H1 (cell line): ENCODE data around the gene NBAS. TPM values are rescaled to one million over a fixed set of nuclear protein-coding genes. Genes with fewer than 3 reads are reported as not detected.

Experiments used
- CTCF ChIA-PET: fragments of 300-600 bp; sonication (Branson Sonifier 250); formaldehyde crosslinking; loops from one replicate; lab custom pipeline; 2021; ENCODE audit not compliant: partially characterized antibody; lab: Charles Lee
- POLR2A ChIA-PET: fragments of 300-600 bp; sonication (Branson Sonifier 250); formaldehyde crosslinking; loops from one replicate; lab custom pipeline; 2021; ENCODE audit warnings: inconsistent platforms; ENCODE audit not compliant: partially characterized antibody; lab: Charles Lee
- DNase-seq, 2 experiments: peaks; one replicate each; pipeline versions ENCODE4 v3.0.0 to v3.0.0-alpha.2; 2010 to 2022; ENCODE audit warnings: low spot score in 2 of 2, low read depth in 1 of 2, mixed read lengths in 1 of 2
- FAIRE-seq: peaks from 2 replicates; lab custom pipeline; 2011; peaks lifted over from hg19 to GRCh38; lab: Jason Lieb, UNC
- H2AFZ ChIP-seq: 2 replicates; pipeline ENCODE4 v1.8.1; 2012; ENCODE audit warnings: low read length, inconsistent platforms
- H2AK5ac ChIP-seq: 2 replicates; pipeline ENCODE4 v1.6.1; 2013; ENCODE audit warnings: low read depth, low read length
- H2BK120ac ChIP-seq: replicated peaks from 2 replicates; pipeline ENCODE3; 2013; ENCODE audit warnings: low read depth, low read length, inconsistent platforms
- H2BK12ac ChIP-seq: 2 replicates; pipeline ENCODE4 v1.6.1; 2013; ENCODE audit warnings: low read depth, low read length
- H2BK15ac ChIP-seq: 2 replicates; pipeline ENCODE4 v1.6.1; 2013; ENCODE audit warnings: low read length
- H2BK20ac ChIP-seq: 2 replicates; pipeline ENCODE4 v1.6.1; 2013; ENCODE audit warnings: low read length
- H2BK5ac ChIP-seq: 2 replicates; pipeline ENCODE4 v1.6.1; 2013; ENCODE audit warnings: low read depth, low read length
- H3K14ac ChIP-seq: 2 replicates; pipeline ENCODE4 v1.6.1; 2013; ENCODE audit warnings: inconsistent platforms; ENCODE audit not compliant: insufficient read length
- H3K18ac ChIP-seq: 2 replicates; pipeline ENCODE4 v1.6.1; 2013; ENCODE audit warnings: low read length; ENCODE audit errors: extremely low read depth
- H3K23ac ChIP-seq: 2 replicates; pipeline ENCODE4 v1.6.1; 2013; ENCODE audit warnings: inconsistent platforms; ENCODE audit not compliant: insufficient read length
- H3K23me2 ChIP-seq: 2 replicates; pipeline ENCODE4 v1.6.1; 2013; ENCODE audit warnings: low read depth, low read length
- H3K27ac ChIP-seq: 2 replicates; pipeline ENCODE4 v1.6.1; 2011; ENCODE audit warnings: low read depth, low read length, inconsistent platforms
- H3K27me3 ChIP-seq, 4 experiments: replicated peaks in 1 of 4; 1 replicate in 1 of 4; 2 replicates in 3 of 4; pipeline versions ENCODE4 v1.6.1 to v1.8.1; 2011 to 2013; ENCODE audit warnings: low read length in 3 of 4, mild to moderate bottlenecking in 3 of 4, inconsistent platforms in 2 of 4, mixed read lengths in 2 of 4, moderate library complexity in 1 of 4; ENCODE audit not compliant: control insufficient read depth in 3 of 4, insufficient read depth in 3 of 4; ENCODE audit errors: extremely low read depth in 1 of 4
- H3K36me3 ChIP-seq, 4 experiments: 2 replicates each; pipeline versions ENCODE4 v1.6.1 to v1.8.1; 2011 to 2013; ENCODE audit warnings: mild to moderate bottlenecking in 4 of 4, low read length in 3 of 4, moderate library complexity in 2 of 4, control low read depth in 1 of 4, inconsistent platforms in 1 of 4; ENCODE audit not compliant: insufficient read depth in 4 of 4, control insufficient read depth in 2 of 4
- H3K4ac ChIP-seq: replicated peaks from 2 replicates; pipeline ENCODE3; 2013; ENCODE audit warnings: low read length, low read depth, mixed read lengths, inconsistent platforms; ENCODE audit not compliant: insufficient read length
- H3K4me1 ChIP-seq, 4 experiments: replicated peaks in 1 of 4; 1 replicate in 1 of 4; 2 replicates in 3 of 4; pipeline versions ENCODE4 v1.6.1 to v1.8.1; 2011 to 2013; ENCODE audit warnings: low read length in 3 of 4, inconsistent platforms in 2 of 4, mixed read lengths in 1 of 4; ENCODE audit not compliant: insufficient read depth in 4 of 4, control insufficient read depth in 3 of 4
- H3K4me2 ChIP-seq, 2 experiments: 2 replicates each; pipeline versions ENCODE4 v1.6.1 to v1.8.1; 2011 to 2013; ENCODE audit warnings: low read depth in 2 of 2, low read length in 2 of 2, control low read depth in 1 of 2, inconsistent platforms in 1 of 2, mild to moderate bottlenecking in 1 of 2; ENCODE audit not compliant: insufficient read depth in 1 of 2
- H3K4me3 ChIP-seq, 4 experiments: fragments of 200-600, 300-600 bp in 1 of 4; sonication (generic), shearing (Covaris generic), sonication (Bioruptor Twin) in 1 of 4; 2 replicates each; pipeline versions ENCODE4 v1.5.1 to v1.8.1; 2011 to 2016; ENCODE audit warnings: low read length in 4 of 4, low read depth in 3 of 4, control low read depth in 2 of 4, inconsistent platforms in 2 of 4, mild to moderate bottlenecking in 2 of 4, mixed read lengths in 1 of 4, moderate library complexity in 1 of 4; ENCODE audit not compliant: insufficient read depth in 2 of 4; ENCODE audit errors: extremely low read depth in 1 of 4
- H3K56ac ChIP-seq: replicated peaks from 2 replicates; pipeline ENCODE3; 2013; ENCODE audit warnings: low read depth, mild to moderate bottlenecking, mixed read lengths, low read length, inconsistent platforms; ENCODE audit not compliant: insufficient read length
- H3K79me1 ChIP-seq: 2 replicates; pipeline ENCODE4 v1.6.1; 2013; ENCODE audit warnings: low read depth, low read length, control low read depth
- H3K79me2 ChIP-seq, 2 experiments: 2 replicates each; pipeline versions ENCODE4 v1.6.1 to v1.8.1; 2012 to 2013; ENCODE audit warnings: low read length in 2 of 2, mild to moderate bottlenecking in 2 of 2, inconsistent platforms in 1 of 2; ENCODE audit not compliant: insufficient read depth in 2 of 2, control insufficient read depth in 1 of 2
- H3K9ac ChIP-seq, 4 experiments: replicated peaks in 1 of 4; 1 replicate in 1 of 4; 2 replicates in 3 of 4; pipeline versions ENCODE4 v1.6.1 to v1.8.1; 2011 to 2013; ENCODE audit warnings: low read depth in 3 of 4, low read length in 3 of 4, control low read depth in 2 of 4, mild to moderate bottlenecking in 2 of 4, moderate library complexity in 2 of 4, inconsistent platforms in 1 of 4; ENCODE audit errors: extremely low read depth in 1 of 4
- H3K9me3 ChIP-seq, 2 experiments: 2 replicates each; pipeline versions ENCODE4 v1.6.1 to v1.8.1; 2012 to 2013; ENCODE audit warnings: mild to moderate bottlenecking in 2 of 2, moderate library complexity in 2 of 2, control low read depth in 1 of 2, inconsistent platforms in 1 of 2, low read depth in 1 of 2, low read length in 1 of 2, mixed read lengths in 1 of 2; ENCODE audit not compliant: insufficient read depth in 2 of 2
- H4K20me1 ChIP-seq, 2 experiments: replicated peaks in 1 of 2; 2 replicates each; pipeline versions ENCODE3 to v1.8.1; 2011 to 2013; ENCODE audit warnings: inconsistent platforms in 2 of 2, low read length in 2 of 2, mild to moderate bottlenecking in 1 of 2; ENCODE audit not compliant: insufficient read depth in 2 of 2, control insufficient read depth in 1 of 2
- H4K5ac ChIP-seq: 2 replicates; pipeline ENCODE4 v1.6.1; 2013; ENCODE audit warnings: low read length, low read depth, mixed read lengths, inconsistent platforms; ENCODE audit not compliant: insufficient read length
- H4K8ac ChIP-seq: 2 replicates; pipeline ENCODE4 v1.8.0; 2013; ENCODE audit warnings: mild to moderate bottlenecking, moderate library complexity, low read length, inconsistent platforms; ENCODE audit not compliant: insufficient read depth; ENCODE audit errors: extremely low read depth
- H4K91ac ChIP-seq: replicated peaks from 2 replicates; pipeline ENCODE3; 2013; ENCODE audit warnings: low read length, mixed read lengths, inconsistent platforms; ENCODE audit not compliant: insufficient read length
- BRCA1 ChIP-seq: IDR thresholded peaks from 2 replicates; pipeline ENCODE4 v1.6.1; 2012; ENCODE audit warnings: low read depth, low read length, improper control_type of control experiment
- CEBPB ChIP-seq: IDR thresholded peaks from 2 replicates; pipeline ENCODE4 v1.6.1; 2012; ENCODE audit warnings: low read depth, low read length
- CREB1 ChIP-seq: IDR thresholded peaks from 2 replicates; pipeline ENCODE4 v1.6.1; 2012; ENCODE audit warnings: inconsistent platforms
- GABPA ChIP-seq: IDR thresholded peaks from 2 replicates; pipeline ENCODE4 v1.6.1; 2011; ENCODE audit warnings: mild to moderate bottlenecking, low read length, moderate library complexity, borderline replicate concordance; ENCODE audit not compliant: insufficient read depth
- GTF2F1 ChIP-seq: IDR thresholded peaks from 2 replicates; pipeline ENCODE4 v1.6.1; 2012; ENCODE audit warnings: low read depth, low read length, improper control_type of control experiment, borderline replicate concordance
- JUND ChIP-seq: IDR thresholded peaks from 2 replicates; pipeline ENCODE4 v1.6.1; 2011; ENCODE audit warnings: mild to moderate bottlenecking, improper control_type of control experiment, low read length
- RBBP5 ChIP-seq: IDR thresholded peaks from 2 replicates; pipeline ENCODE4 v1.7.1; 2012; ENCODE audit warnings: low read depth, mild to moderate bottlenecking, inconsistent platforms, low read length, moderate library complexity, borderline replicate concordance
- RNF2 ChIP-seq: fragments of 200-900, 300-1000 bp; sonication (generic); IDR thresholded peaks from 2 replicates; pipeline ENCODE4 v1.7.1; 2016; ENCODE audit warnings: borderline replicate concordance, low read depth, mild to moderate bottlenecking, antibody characterized with exemption, low read length; ENCODE audit not compliant: poor library complexity, severe bottlenecking; ENCODE audit errors: missing control alignments
- SAP30 ChIP-seq: fragments of 300-600 bp; sonication (generic); IDR thresholded peaks from 2 replicates; pipeline ENCODE4 v1.7.1; 2012; ENCODE audit warnings: low read length, moderate library complexity, mild to moderate bottlenecking, inconsistent platforms; ENCODE audit not compliant: insufficient read depth, insufficient replicate concordance
- YY1 ChIP-seq: IDR thresholded peaks from 2 replicates; pipeline ENCODE4 v1.6.1; 2011; ENCODE audit warnings: low read depth, mild to moderate bottlenecking, low read length
- WGBS, 2 experiments: shearing (Covaris generic) in 1 of 2; methylation state at CpG; one replicate each; pipeline versions ENCODE4 v1.1.6 to v1.1.7; 2013 to 2015; ENCODE audit warnings: low lambda C conversion rate in 2 of 2, mixed read lengths in 2 of 2, inconsistent platforms in 1 of 2, low coverage in 1 of 2, missing lambda C conversion rate in 1 of 2; ENCODE audit not compliant: insufficient replicate concordance in 2 of 2, insufficient coverage in 1 of 2, insufficient read length in 1 of 2; ENCODE audit errors: extremely low coverage in 1 of 2, missing lambda C conversion rate in 1 of 2; 5-methylcytosine and 5-hydroxymethylcytosine counted together
- polyA plus RNA-seq, 7 experiments: library from polyadenylated mRNA; depleted of rRNA in 3 of 7; stranded (reverse) in 5 of 7; unstranded in 2 of 7; fragments of >200 nt in 5 of 7; fragments of 200-250 nt in 2 of 7; gene quantifications; 1 replicate in 5 of 7; 2 replicates in 1 of 7; 4 replicates in 1 of 7; pipeline versions ENCODE4 v1.2.1 to v1.2.3, GENCODE V29; 2011 to 2013; ENCODE audit warnings: missing spikeins in 2 of 7, mixed read lengths in 2 of 7
- total RNA-seq: library from RNA; stranded (reverse); fragmentation: NEBNext Ultra II Directional; extraction: Animal tissue kit (Norgen Biotek cat#: 25700); gene quantifications from 2 replicates; pipeline ENCODE4 v1.2.1, GENCODE V29; 2021
- TF ChIP-seq, protein P1 (sequence below): IDR thresholded peaks from 2 replicates; pipeline ENCODE4 v1.6.1; 2011; ENCODE audit warnings: low read length, improper control_type of control experiment

Gene NBAS
- total and polyA plus RNA-seq, 2 of the 8 experiments (the other 6 are each of a cell fraction or from before 2014, with no cell fraction given): 19.6 to 34.8 TPM

DNA sequence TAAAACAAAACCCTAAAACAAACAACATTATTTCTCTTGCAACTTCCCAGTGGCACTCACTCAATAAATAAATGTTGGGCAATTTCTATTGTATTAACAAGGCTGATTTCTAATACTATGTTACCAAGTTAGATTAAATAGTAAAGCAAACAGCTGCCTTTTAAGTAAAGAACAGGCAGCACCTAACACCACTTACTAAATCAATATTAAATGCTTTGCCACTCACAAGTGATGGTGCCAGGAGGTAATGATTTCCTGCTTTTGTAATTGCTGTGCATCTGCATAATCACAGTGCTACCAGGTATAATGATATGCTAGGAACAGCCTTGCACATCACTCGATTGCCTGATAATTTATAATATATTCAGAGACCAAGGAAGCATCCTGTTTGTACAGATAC is 276.5 kb downstream of the NBAS start:
- no peak overlapping the region for H3K4ac ChIP-seq
- peaks cover 0 to 3% of the 10 kb centered on the region in 2 experiments; a peak in 1 of 4 replicates for H3K9me3 ChIP-seq
- no peak overlapping the region for H3K23ac ChIP-seq
- no peak overlapping the region for H4K91ac ChIP-seq
- CTCF ChIA-PET: interaction anchor here (0.6 kb wide), 1 partner anchor 45 kb away, joined by 3 read pairs; no protein-coding TSS in a partner anchor
- H3K4me2 ChIP-seq: no peak overlapping the region
- no peak overlapping the region for H3K18ac ChIP-seq
- no peak overlapping the region for H2BK15ac ChIP-seq
- no peak overlapping the region for H3K56ac ChIP-seq
- peaks cover 0 to 4% (median 2%) of the 10 kb centered on the region in 4 experiments; a peak in 2 of 8 replicates for H3K36me3 ChIP-seq
- no peak for DNase-seq
- H3K4me3 ChIP-seq: no peak overlapping the region
- no peaks in the 10 kb centered on the region for H3K27me3 ChIP-seq
- H2AFZ ChIP-seq: no peak overlapping the region
- H4K5ac ChIP-seq: no peak overlapping the region
- no peak for FAIRE-seq
- no peaks in the 10 kb centered on the region for H3K79me2 ChIP-seq
- H2BK12ac ChIP-seq: no peak overlapping the region
- no peaks in the 10 kb centered on the region for H4K20me1 ChIP-seq
- 90% methylated on average over 1 of the region's 1 CpG; no CpG with 5 or more reads in 1 of the 2 experiments for WGBS, 2 experiments
- H4K8ac ChIP-seq: no peak overlapping the region
- POLR2A ChIA-PET: no interaction called here
- no peak overlapping the region for H3K27ac ChIP-seq
- no peak overlapping the region for H2BK20ac ChIP-seq
- H3K4me1 ChIP-seq: no peaks in the 10 kb centered on the region
- H3K79me1 ChIP-seq: no peaks in the 10 kb centered on the region
- no peak overlapping the region for H3K14ac ChIP-seq
- no peak overlapping the region for H2BK5ac ChIP-seq
- no peaks in the 10 kb centered on the region for H3K23me2 ChIP-seq
- H2AK5ac ChIP-seq: no peak overlapping the region
- no peak overlapping the region for H2BK120ac ChIP-seq
- H3K9ac ChIP-seq: no peak overlapping the region
- TF ChIP-seq, protein P1, sequence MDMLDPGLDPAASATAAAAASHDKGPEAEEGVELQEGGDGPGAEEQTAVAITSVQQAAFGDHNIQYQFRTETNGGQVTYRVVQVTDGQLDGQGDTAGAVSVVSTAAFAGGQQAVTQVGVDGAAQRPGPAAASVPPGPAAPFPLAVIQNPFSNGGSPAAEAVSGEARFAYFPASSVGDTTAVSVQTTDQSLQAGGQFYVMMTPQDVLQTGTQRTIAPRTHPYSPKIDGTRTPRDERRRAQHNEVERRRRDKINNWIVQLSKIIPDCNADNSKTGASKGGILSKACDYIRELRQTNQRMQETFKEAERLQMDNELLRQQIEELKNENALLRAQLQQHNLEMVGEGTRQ: no peak
- no peak for TF ChIP-seq GABPA
- TF ChIP-seq GTF2F1: no peak
- no peak for TF ChIP-seq YY1
- no peak for TF ChIP-seq BRCA1
- TF ChIP-seq RNF2: no peak
- TF ChIP-seq SAP30: no peak
- TF ChIP-seq CEBPB: no peak
- no peak for TF ChIP-seq RBBP5
- no peak for TF ChIP-seq JUND
- TF ChIP-seq CREB1: no peak
